HepG2 (cell line): ENCODE data around the gene ZNF846. TPM values are rescaled to one million over a fixed set of nuclear protein-coding genes. Genes with fewer than 3 reads are reported as not detected.
"Not testable (repeated sequence)": the region's sequence is repeated elsewhere in the genome, so short reads cannot be mapped to it uniquely, and the experiment has no call there.

Source experiments
- ATAC-seq: fragments of 200-7000 bp; cut with Tn5 transposase; 3 replicates; pipeline ENCODE4 v1.9.1; 2020; ENCODE audit warnings: mild to moderate bottlenecking, moderate library complexity
- BruUV-seq: library from RNA; stranded (reverse); fragments of 400-500 nt; replicated peaks from 2 replicates; lab custom pipeline; 2021; lab: Mats Ljungman, UMichigan
- CTCF ChIA-PET: fragments of 300-600 bp; formaldehyde crosslinking; extraction: SDS; loops from one replicate; lab custom pipeline; 2021; ENCODE audit warnings: low total read pairs, inconsistent platforms, low intra/inter-chr PET ratio; lab: Yijun Ruan, JAX
- POLR2A ChIA-PET: fragments of 350-600 bp; sonication (Branson Sonifier 250); formaldehyde crosslinking; loops from one replicate; lab custom pipeline; 2020; ENCODE audit warnings: antibody characterized with exemption, inconsistent platforms; lab: Yijun Ruan, JAX
- DNase-seq: peaks from one replicate; pipeline ENCODE4 v3.0.0-alpha.2; 2015; ENCODE audit warnings: low spot score
- FAIRE-seq: peaks from 3 replicates; lab custom pipeline; 2011; peaks lifted over from hg19 to GRCh38; lab: Jason Lieb, UNC
- H2AFZ ChIP-seq: one replicate; pipeline ENCODE4 v1.6.1; 2011; ENCODE audit warnings: low read length, inconsistent platforms
- H3K27ac ChIP-seq: fragments of 300-600 bp; 3 replicates; pipeline ENCODE4 v1.8.0; 2011; ENCODE audit warnings: mixed run types, mild to moderate bottlenecking, mixed read lengths, low read length, inconsistent platforms; ENCODE audit not compliant: insufficient read depth; ENCODE audit errors: extremely low read length
- H3K27me3 ChIP-seq, 2 experiments: fragments of 200-600 bp in 1 of 2; 2 replicates in 1 of 2; 3 replicates in 1 of 2; pipeline versions ENCODE4 v1.6.0 to v1.8.0; 2011; ENCODE audit warnings: low read length in 2 of 2, mild to moderate bottlenecking in 2 of 2, moderate library complexity in 2 of 2, inconsistent platforms in 1 of 2; ENCODE audit not compliant: insufficient read depth in 2 of 2, control insufficient read depth in 1 of 2
- H3K36me3 ChIP-seq, 2 experiments: fragments of 200-600 bp in 1 of 2; replicated peaks in 1 of 2; 2 replicates in 1 of 2; 3 replicates in 1 of 2; pipeline versions ENCODE4 v1.5.1 to v1.8.0; 2011; ENCODE audit warnings: low read length in 2 of 2, inconsistent platforms in 1 of 2; ENCODE audit not compliant: insufficient read depth in 2 of 2, control insufficient read depth in 1 of 2
- H3K4me1 ChIP-seq: 2 replicates; pipeline ENCODE4 v1.5.1; 2012; ENCODE audit warnings: low read length, inconsistent platforms; ENCODE audit not compliant: insufficient read depth
- H3K4me2 ChIP-seq: 2 replicates; pipeline ENCODE4 v1.6.0; 2011; ENCODE audit warnings: low read depth, low read length, inconsistent platforms
- H3K4me3 ChIP-seq, 3 experiments: fragments of 200-600 bp in 1 of 3; sonication (generic), shearing (Covaris generic) in 1 of 3; replicated peaks in 1 of 3; 2 replicates each; pipeline ENCODE4 v1.5.1; 2011 to 2016; ENCODE audit warnings: low read length in 3 of 3, inconsistent platforms in 2 of 3, low read depth in 2 of 3, mild to moderate bottlenecking in 2 of 3, control low read depth in 1 of 3, mixed read lengths in 1 of 3; ENCODE audit not compliant: insufficient read depth in 1 of 3
- H3K79me2 ChIP-seq: one replicate; pipeline ENCODE4 v1.6.1; 2011; ENCODE audit warnings: low read length, inconsistent platforms; ENCODE audit not compliant: insufficient read depth
- H3K9ac ChIP-seq: 2 replicates; pipeline ENCODE4 v1.6.0; 2011; ENCODE audit warnings: mild to moderate bottlenecking, low read depth, low read length, inconsistent platforms; ENCODE audit not compliant: insufficient read depth
- H3K9me3 ChIP-seq: 2 replicates; pipeline ENCODE4 v1.5.1; 2012; ENCODE audit warnings: mild to moderate bottlenecking, low read length
- H4K20me1 ChIP-seq: 2 replicates; pipeline ENCODE4 v1.6.0; 2011; ENCODE audit warnings: inconsistent platforms, mild to moderate bottlenecking, low read length, moderate library complexity; ENCODE audit not compliant: insufficient read depth
- JUND ChIP-seq: sonication (generic); formaldehyde crosslinking; IDR thresholded peaks from 2 replicates; pipeline ENCODE4 v1.8.0; 2022; ENCODE audit warnings: mild to moderate bottlenecking, missing genetic modification reagents
- MAZ ChIP-seq, 2 experiments: sonication (generic) in 1 of 2; formaldehyde crosslinking in 1 of 2; IDR thresholded peaks; 2 replicates each; pipeline versions ENCODE4 v1.5.0 to v1.6.1; 2012 to 2020; ENCODE audit warnings: low read depth in 2 of 2, mild to moderate bottlenecking in 2 of 2, borderline replicate concordance in 1 of 2, improper control_type of control experiment in 1 of 2, low read length in 1 of 2, missing genetic modification reagents in 1 of 2, moderate library complexity in 1 of 2
- SAP130 ChIP-seq: IDR thresholded peaks from 2 replicates; pipeline ENCODE4 v1.6.1; 2016; ENCODE audit warnings: low read depth
- SP1 ChIP-seq, 2 experiments: fragments of 450-650 bp in 1 of 2; sonication (generic) in 1 of 2; formaldehyde crosslinking in 1 of 2; IDR thresholded peaks; 2 replicates each; pipeline versions ENCODE4 v1.4.0 to v1.6.1; 2016 to 2020; ENCODE audit warnings: missing genetic modification reagents in 1 of 2
- SP5 ChIP-seq: IDR thresholded peaks from 2 replicates; pipeline ENCODE4 v1.6.1; 2016; ENCODE audit warnings: low read depth, borderline replicate concordance
- WGBS: methylation state at CpG from one replicate; pipeline ENCODE4 v1.1.6; 2017; ENCODE audit warnings: low lambda C conversion rate; 5-methylcytosine and 5-hydroxymethylcytosine counted together
- in situ Hi-C: cut with HindIII; loops from 2 replicates; pipeline ENCODE4 v1.10.0; 2017; ENCODE audit warnings: low pct_unique_long_range_greater_than_20kb; ENCODE audit not compliant: extremely low pct_ligation_motif_present
- intact Hi-C: fragments of 100-400 bp; cut with micrococcal nuclease; formaldehyde crosslinking; loops from one replicate; pipeline ENCODE4 v1.10.0; 2022; ENCODE audit not compliant: unreplicated experiment
- polyA plus RNA-seq, 8 experiments: library from polyadenylated mRNA; depleted of rRNA in 3 of 8; stranded (reverse) in 7 of 8; unstranded in 1 of 8; fragments of >200 nt; fragmentation: Illumina TruSeq in 4 of 8; extraction: Trizol in 4 of 8; gene quantifications; 2 replicates each; pipeline versions ENCODE4 v1.2.1 to v1.2.3, GENCODE V29; 2011 to 2016; ENCODE audit warnings: low read depth in 4 of 8, missing spikeins in 1 of 8, mixed read lengths in 1 of 8; ENCODE audit not compliant: insufficient read depth in 1 of 8
- total RNA-seq, 5 experiments: library from RNA; depleted of rRNA; stranded (reverse); fragments of >200 nt; fragmentation: Illumina TruSeq; extraction: Trizol; gene quantifications; 2 replicates each; pipeline ENCODE4 v1.2.3, GENCODE V29; 2016; ENCODE audit warnings: low read depth in 1 of 5
- TF ChIP-seq, protein P1 (sequence below): sonication (generic); formaldehyde crosslinking; IDR thresholded peaks from 2 replicates; pipeline ENCODE4 v1.8.0; 2022; ENCODE audit warnings: mild to moderate bottlenecking, missing genetic modification reagents
- TF ChIP-seq, protein P2 (sequence below): IDR thresholded peaks from 2 replicates; pipeline ENCODE4 v1.6.1; 2016; ENCODE audit warnings: low read depth

ZNF846 gene
- total and polyA plus RNA-seq, 2 of the 13 experiments (the other 11 are each of a cell fraction or from before 2014, with no cell fraction given): 4.8 to 5.4 TPM

DNA sequence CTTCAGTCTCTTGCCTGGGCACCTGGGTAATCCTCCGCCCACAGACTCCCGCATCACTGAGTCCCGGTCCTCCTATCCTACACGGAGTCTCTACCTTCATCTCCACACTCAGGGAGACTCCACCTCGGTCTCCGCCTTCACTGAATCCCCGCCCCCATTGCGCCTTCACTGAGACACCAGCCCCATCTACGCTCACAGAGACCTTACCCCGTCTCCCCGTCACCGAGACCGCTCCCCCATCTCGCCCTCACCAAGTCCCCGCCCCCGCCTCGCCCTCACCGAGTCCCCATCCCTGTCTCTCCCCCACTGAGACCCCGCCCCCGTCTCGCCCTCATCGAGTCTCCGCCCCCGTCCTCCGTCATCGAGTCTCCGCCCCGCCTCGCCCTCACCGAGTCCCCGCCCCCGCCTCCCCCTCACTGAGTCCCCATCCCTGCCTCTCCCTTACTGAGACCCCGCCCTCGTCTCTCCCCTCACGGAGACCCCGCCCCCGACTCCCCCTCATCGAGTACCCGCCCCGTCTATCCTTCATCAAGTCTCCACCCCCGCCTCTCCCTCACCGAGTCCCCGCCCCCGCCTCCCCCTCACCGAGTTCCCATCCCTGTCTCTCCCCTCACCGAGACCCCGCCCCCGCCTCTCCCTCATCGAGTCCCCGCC, 23.1 kb upstream of the ZNF846 start (continued):
- TF ChIP-seq SP5 (CRISPR knock-in tag) (0 out of 2 replicates have a peak, but pooled peaks have one; percentile 39), SP1 (IDR thresholded peaks at IDR 0.05) (no peak), SP1 (CRISPR knock-in tag; IDR thresholded peaks at IDR 0.05) (peak; percentile 61), SAP130 (CRISPR knock-in tag) (peak; percentile 38; the same call in 1 of the 2 replicates), JUND (CRISPR knock-in tag) (no peak), MAZ (IDR thresholded peaks at IDR 0.05; ENCODE audit: borderline replicate concordance, low read depth, low read length) (no peak), MAZ (CRISPR knock-in tag; IDR thresholded peaks at IDR 0.05; ENCODE audit: low read depth) (0 out of 2 replicates have a peak, but pooled peaks have one; percentile 33)
- TF ChIP-seq, protein P1, sequence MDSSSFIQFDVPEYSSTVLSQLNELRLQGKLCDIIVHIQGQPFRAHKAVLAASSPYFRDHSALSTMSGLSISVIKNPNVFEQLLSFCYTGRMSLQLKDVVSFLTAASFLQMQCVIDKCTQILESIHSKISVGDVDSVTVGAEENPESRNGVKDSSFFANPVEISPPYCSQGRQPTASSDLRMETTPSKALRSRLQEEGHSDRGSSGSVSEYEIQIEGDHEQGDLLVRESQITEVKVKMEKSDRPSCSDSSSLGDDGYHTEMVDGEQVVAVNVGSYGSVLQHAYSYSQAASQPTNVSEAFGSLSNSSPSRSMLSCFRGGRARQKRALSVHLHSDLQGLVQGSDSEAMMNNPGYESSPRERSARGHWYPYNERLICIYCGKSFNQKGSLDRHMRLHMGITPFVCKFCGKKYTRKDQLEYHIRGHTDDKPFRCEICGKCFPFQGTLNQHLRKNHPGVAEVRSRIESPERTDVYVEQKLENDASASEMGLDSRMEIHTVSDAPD (CRISPR knock-in tag): no peak
- TF ChIP-seq, protein P2, sequence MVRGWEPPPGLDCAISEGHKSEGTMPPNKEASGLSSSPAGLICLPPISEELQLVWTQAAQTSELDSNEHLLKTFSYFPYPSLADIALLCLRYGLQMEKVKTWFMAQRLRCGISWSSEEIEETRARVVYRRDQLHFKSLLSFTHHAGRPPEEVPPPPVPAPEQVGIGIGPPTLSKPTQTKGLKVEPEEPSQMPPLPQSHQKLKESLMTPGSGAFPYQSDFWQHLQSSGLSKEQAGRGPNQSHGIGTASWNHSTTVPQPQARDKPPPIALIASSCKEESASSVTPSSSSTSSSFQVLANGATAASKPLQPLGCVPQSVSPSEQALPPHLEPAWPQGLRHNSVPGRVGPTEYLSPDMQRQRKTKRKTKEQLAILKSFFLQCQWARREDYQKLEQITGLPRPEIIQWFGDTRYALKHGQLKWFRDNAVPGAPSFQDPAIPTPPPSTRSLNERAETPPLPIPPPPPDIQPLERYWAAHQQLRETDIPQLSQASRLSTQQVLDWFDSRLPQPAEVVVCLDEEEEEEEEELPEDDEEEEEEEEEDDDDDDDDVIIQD (CRISPR knock-in tag): peak; percentile 42; the same call in 1 of the 2 replicates
- TF ChIP-seq, all 625 proteins: peak for 11

DNA sequence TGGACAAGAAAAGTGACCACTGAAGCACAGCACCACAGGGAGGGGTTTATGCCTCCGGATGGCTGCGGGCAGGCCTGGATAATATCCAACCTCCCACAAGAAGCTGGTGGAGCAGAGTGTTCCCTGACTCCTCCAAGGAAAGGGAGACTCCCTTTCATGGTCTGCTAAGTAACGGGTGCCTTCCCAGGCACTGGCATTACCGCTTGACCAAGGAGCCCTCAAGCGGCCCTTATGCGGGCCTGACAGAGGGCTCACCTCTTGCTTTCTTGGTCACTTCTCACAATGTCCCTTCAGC, 22.5 kb upstream of the ZNF846 start:
- H3K4me1 ChIP-seq: peaks cover 27% of the 10 kb centered on the region
- H2AFZ ChIP-seq, BruUV-seq, DNase-seq, H4K20me1 ChIP-seq, ATAC-seq, POLR2A ChIA-PET, H3K36me3 ChIP-seq, H3K27ac ChIP-seq, H3K27me3 ChIP-seq, H3K79me2 ChIP-seq, H3K9ac ChIP-seq, FAIRE-seq, H3K9me3 ChIP-seq: not testable (repeated sequence)
- peak overlapping the region in 2 of 3 experiments; percentile 75 to 78; a peak in 4 of 6 replicates for H3K4me3 ChIP-seq
- CTCF ChIA-PET: interaction anchor here (0.6 to 2.7 kb wide), 2 partner anchors 165 to 168 kb away, joined by 3 to 31 read pairs; no protein-coding TSS in a partner anchor
- peak overlapping the region; percentile 90 for H3K4me2 ChIP-seq
- in situ Hi-C loops (loop anchor here (5.0 to 25.0 kb wide), 2 partner anchors 164 to 654 kb away; partner anchors contain the start of genes OR7G3 and ZNF317), intact Hi-C loops (loop anchor here (2.0 to 10.0 kb wide), 2 partner anchors 476 to 654 kb away; no protein-coding TSS in a partner anchor)
- WGBS: 57% methylated on average over 6 of the region's 6 CpGs
